Muscle of leg (tissue), 11 donors: Measurements from ENCODE around the gene MPRIP. TPM values are rescaled to one million over a fixed set of nuclear protein-coding genes. Genes with fewer than 3 reads are reported as not detected.

Experiments
- DNase-seq: peaks from one replicate; pipeline ENCODE4 v3.0.0; 2013
- H3K27ac ChIP-seq: one replicate; pipeline ENCODE4 v1.5.1; 2013; ENCODE audit warnings: mild to moderate bottlenecking, low read length, control low read depth
- H3K27me3 ChIP-seq: one replicate; pipeline ENCODE4 v1.6.1; 2013; ENCODE audit warnings: low read length; ENCODE audit not compliant: control insufficient read depth, insufficient read depth
- H3K36me3 ChIP-seq: one replicate; pipeline ENCODE4 v1.6.1; 2013; ENCODE audit warnings: low read length; ENCODE audit not compliant: control insufficient read depth, insufficient read depth
- H3K4me1 ChIP-seq: one replicate; pipeline ENCODE4 v1.6.1; 2013; ENCODE audit warnings: low read length; ENCODE audit not compliant: control insufficient read depth, insufficient read depth
- H3K4me3 ChIP-seq: one replicate; pipeline ENCODE4 v1.5.1; 2013; ENCODE audit warnings: low read length, control low read depth
- H3K9me3 ChIP-seq: replicated peaks from 2 replicates; pipeline ENCODE4 v1.6.1; 2013; ENCODE audit warnings: low read depth, low read length; ENCODE audit not compliant: control insufficient read depth
- WGBS: methylation state at CpG from one replicate; pipeline ENCODE4 v1.1.5; 2013; ENCODE audit warnings: missing lambda C conversion rate; ENCODE audit not compliant: insufficient coverage; 5-methylcytosine and 5-hydroxymethylcytosine counted together
- polyA plus RNA-seq, 8 donors: library from polyadenylated mRNA; unstranded; fragments of 120-200 nt; gene quantifications; one replicate each; pipeline versions ENCODE4 v1.2.1 to v1.2.3, GENCODE V29; 2013; ENCODE audit warnings: inconsistent platforms in 1 of 8, low replicate concordance in 1 of 8; ENCODE audit not compliant: insufficient read length in 8 of 8, insufficient read depth in 1 of 8
- total RNA-seq: library from RNA; stranded (reverse); fragments of 120-200 nt; gene quantifications from one replicate; pipeline ENCODE4 v1.2.4, GENCODE V29; 2013

Gene MPRIP
- total and polyA plus RNA-seq, 9 donors = 144 to 211 (median 198) TPM

DNA sequence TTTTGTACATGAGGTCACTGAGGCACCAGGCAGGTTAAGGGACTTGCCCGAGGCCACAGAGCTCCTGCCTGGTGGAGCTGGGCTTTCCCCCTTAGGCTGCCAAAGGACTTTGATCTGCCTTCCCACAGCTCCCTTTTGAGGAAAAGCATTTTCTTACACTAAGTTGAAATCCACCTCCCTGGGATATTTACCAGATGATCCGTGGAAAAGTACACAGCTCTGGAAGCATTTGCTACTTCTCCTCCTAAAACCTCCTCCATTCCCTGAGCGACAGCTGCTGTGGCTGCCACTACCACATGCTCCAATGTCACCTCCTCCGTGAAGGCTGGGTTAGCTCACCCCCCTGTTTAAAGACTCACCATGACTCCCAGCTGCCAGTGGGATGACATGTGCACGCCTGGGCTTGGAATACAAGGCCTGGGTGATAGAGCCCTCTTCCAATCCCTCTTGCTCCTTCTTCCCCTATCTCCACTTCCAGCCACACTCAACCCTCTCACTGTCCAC lies 1.2 kb upstream of the MPRIP start:
- 45% methylated on average over 5 of the region's 5 CpGs for WGBS
- Histone ChIP-seq H3K4me3 (no peak overlapping the region), H3K4me1 (peaks cover 57% of the 10 kb centered on the region), H3K27me3 (no peaks in the 10 kb centered on the region), H3K9me3 (no peaks in the 10 kb centered on the region), H3K27ac (peak overlapping the region; percentile 93), H3K36me3 (no peaks in the 10 kb centered on the region)
- DNase-seq = peak; percentile 89

GRCh38 chr17:17041571-17042383 lies 480 bp upstream of the MPRIP start:
- peak overlapping the region; percentile 44 for H3K4me3 ChIP-seq
- peaks cover 56% of the 10 kb centered on the region for H3K4me1 ChIP-seq
- no peaks in the 10 kb centered on the region for H3K9me3 ChIP-seq
- WGBS = 2% methylated on average over 21 of the region's 44 CpGs
- no peaks in the 10 kb centered on the region for H3K36me3 ChIP-seq
- DNase-seq = peak; percentile 100
- H3K27ac ChIP-seq = peak overlapping the region; percentile 93
- H3K27me3 ChIP-seq = no peaks in the 10 kb centered on the region

DNA sequence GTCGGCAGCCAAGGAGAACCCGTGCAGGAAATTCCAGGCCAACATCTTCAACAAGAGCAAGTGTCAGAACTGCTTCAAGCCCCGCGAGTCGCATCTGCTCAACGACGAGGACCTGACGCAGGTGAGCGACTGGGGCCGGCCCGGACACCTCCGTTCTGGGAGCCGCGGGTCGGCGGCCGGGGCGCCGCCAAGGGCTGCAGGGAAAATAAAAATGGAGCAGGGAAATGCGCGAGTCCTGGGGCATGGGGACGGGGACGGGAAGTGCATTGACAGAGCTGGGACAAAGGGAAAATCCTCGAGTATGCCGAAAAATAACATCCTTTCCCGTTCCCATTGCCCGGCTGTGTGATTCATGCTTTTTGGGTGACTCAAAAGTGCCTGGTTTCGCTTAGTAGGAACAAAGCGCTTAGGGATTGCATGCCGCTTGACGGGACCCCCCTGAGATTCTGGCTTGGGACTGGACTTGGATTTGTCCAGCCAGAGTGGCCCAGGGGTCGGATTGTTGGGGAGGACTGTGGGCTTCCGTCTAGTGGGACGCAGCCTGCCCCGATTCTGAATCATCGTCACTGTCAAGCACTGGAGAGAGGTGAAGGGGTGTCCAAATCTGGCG lies 699 bp downstream of the MPRIP start:
- Histone ChIP-seq H3K27ac (peak overlapping the region; percentile 96), H3K27me3 (no peaks in the 10 kb centered on the region), H3K36me3 (no peaks in the 10 kb centered on the region), H3K4me1 (peaks cover 60% of the 10 kb centered on the region), H3K4me3 (peak overlapping the region; percentile 93), H3K9me3 (no peaks in the 10 kb centered on the region)
- peak; percentile 42 for DNase-seq
- under 1% methylated on average over 36 of the region's 37 CpGs for WGBS

- 11% methylated on average over 8 of the region's 19 CpGs for WGBS
- H3K27ac ChIP-seq = peak overlapping the region; percentile 96
- peak; percentile 49 for DNase-seq
- H3K27me3 ChIP-seq = no peaks in the 10 kb centered on the region
- peaks cover 67% of the 10 kb centered on the region for H3K4me1 ChIP-seq
- H3K9me3 ChIP-seq = no peaks in the 10 kb centered on the region
- H3K36me3 ChIP-seq = peaks cover 2% of the 10 kb centered on the region
- H3K4me3 ChIP-seq = peak overlapping the region; percentile 93
These were observed 1.4 kb downstream of the MPRIP start for GRCh38 chr17:17043461-17044271.

DNA sequence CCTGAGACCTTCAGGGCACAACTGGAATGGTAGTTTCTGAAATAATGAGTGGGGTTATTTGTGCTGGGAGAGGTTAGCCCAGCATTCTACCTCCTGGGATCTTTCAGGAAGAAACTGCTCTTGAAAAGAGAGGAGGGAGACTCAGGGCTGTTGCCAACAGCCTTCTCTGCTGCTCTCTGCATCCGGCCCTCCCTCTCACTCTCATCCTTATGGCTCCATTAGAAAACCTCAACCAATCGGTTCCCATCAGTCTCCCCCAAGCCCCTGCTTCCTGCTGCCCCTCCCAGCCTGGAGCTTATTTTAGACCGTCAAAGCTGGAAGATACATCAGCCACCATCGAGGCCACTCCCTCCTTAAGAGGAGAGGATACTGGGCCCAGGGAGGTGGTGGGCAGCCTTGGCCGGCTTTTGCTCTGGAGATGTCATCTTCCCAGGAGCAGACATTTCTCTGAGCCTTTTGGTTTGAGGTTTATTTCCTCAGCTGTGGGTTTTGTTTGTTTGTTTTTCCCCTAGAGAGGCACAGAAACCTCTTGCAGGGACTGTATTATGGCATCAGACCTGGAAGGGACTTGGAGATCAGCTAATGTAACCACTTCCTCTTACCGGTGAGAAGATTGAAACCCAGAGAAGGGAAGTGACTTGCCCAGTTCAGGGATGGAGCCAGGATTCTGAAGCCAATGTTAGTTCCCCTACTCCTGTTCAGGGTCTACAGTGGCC lies 2.7 kb downstream of the MPRIP start:
- H3K9me3 ChIP-seq = no peaks in the 10 kb centered on the region
- 7% methylated on average over 2 of the region's 6 CpGs for WGBS
- peak overlapping the region; percentile 96 for H3K27ac ChIP-seq
- peak overlapping the region; percentile 93 for H3K4me3 ChIP-seq
- H3K36me3 ChIP-seq = peaks cover 2% of the 10 kb centered on the region
- peak; percentile 97 for DNase-seq
- H3K4me1 ChIP-seq = peaks cover 67% of the 10 kb centered on the region
- no peaks in the 10 kb centered on the region for H3K27me3 ChIP-seq

DNA sequence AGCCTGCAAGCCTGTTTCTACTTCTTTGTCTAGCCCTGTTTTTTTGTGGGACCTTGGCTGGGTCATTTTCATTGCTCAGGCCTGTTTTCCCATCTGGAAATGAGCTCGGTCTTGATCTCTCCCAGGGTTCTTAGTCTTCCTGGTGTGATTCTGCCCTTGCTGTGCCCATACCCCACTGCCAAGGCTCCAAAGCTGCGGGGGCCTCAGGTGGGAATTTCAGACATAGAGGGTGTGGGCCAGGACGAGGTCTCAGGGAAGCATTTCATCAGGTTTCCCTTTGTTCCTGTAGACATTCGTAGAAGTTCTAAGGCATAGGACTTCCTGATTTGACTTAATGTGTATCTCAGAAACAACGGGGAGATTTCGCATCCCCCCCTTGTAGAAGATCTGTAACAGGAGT lies 5.8 kb downstream of the MPRIP start:
- Histone ChIP-seq H3K36me3 (peaks cover 6% of the 10 kb centered on the region), H3K9me3 (no peaks in the 10 kb centered on the region), H3K4me3 (no peak overlapping the region), H3K4me1 (peaks cover 79% of the 10 kb centered on the region), H3K27me3 (no peaks in the 10 kb centered on the region), H3K27ac (peak overlapping the region; percentile 35)
- WGBS = 62% methylated on average over 3 of the region's 6 CpGs
- no peak for DNase-seq

DNA sequence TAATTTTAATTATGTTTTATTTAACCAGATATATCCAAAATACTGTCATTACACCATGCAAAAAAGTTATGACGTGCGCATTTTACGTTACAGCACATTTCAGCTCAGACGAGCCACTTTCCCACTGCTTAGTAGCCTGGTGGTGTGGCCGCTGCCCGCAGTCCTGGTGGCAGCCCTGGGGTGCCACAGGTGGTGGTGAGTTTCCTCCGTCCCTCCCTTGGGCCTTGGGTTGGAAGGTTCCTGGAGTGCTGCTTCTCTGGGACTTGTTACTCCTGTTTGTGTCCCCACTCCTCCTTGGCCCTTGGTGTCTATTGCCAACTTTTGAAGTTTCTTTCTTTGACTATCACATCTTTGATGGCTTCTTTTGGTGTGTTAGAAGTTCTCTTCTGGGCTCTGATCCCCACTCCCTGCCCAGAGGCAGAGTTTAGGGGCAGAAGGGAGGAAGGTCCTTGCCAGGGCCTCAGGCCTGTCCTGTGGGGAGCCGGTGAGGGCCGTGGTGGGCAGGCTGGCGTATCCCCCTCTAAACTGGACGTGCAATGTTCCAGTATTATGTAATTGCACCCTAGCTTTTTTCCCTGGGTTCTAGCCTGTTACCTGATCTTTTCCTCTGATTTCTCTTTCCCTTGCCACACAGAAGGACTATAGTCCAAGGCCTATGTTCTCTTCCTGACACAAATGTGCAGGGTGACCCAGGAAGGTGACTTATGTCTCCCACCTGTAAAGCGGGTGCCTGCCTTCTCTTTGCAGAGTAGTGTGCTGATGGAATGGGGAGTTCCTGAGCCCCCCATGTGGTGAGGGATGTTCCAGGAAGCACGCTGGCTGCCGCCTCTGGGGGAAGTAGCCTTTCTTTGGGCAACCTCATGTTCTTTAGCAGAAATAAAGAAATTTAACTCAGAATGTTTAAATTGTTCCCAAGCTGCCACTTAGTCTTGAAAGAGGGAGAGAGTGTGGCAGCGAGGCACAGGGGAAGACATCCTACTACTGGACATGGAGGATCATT lies 8.4 kb downstream of the MPRIP start:
- H3K27me3 ChIP-seq = no peaks in the 10 kb centered on the region
- H3K4me3 ChIP-seq = no peak overlapping the region
- 79% methylated on average over 8 of the region's 15 CpGs for WGBS
- H3K27ac ChIP-seq = no peak overlapping the region
- H3K9me3 ChIP-seq = no peaks in the 10 kb centered on the region
- peaks cover 9% of the 10 kb centered on the region for H3K36me3 ChIP-seq
- peaks cover 75% of the 10 kb centered on the region for H3K4me1 ChIP-seq
- no peak for DNase-seq

GRCh38 chr17:17051380-17051779 lies 9.1 kb downstream of the MPRIP start:
- DNase-seq = no peak
- peaks cover 9% of the 10 kb centered on the region for H3K36me3 ChIP-seq
- H3K4me3 ChIP-seq = no peak overlapping the region
- 79% methylated on average over 4 of the region's 6 CpGs for WGBS
- H3K27ac ChIP-seq = no peak overlapping the region
- H3K4me1 ChIP-seq = peaks cover 78% of the 10 kb centered on the region
- H3K27me3 ChIP-seq = no peaks in the 10 kb centered on the region
- no peaks in the 10 kb centered on the region for H3K9me3 ChIP-seq
